ENCODE measurements around the gene TRIM29.

GRCh38 chr11:120121914-120122473, 15.9 kb downstream of the TRIM29 start:
- TF ChIP-seq CTCF (IDR thresholded peaks at IDR 0.05) (no peak), POLR2A (IDR thresholded peaks at IDR 0.05) (no peak)
